CD4-positive, alpha-beta T cell treated with Interleukin-4 for 4 hours (primary cell): ENCODE data around the gene FAT1.

Experiments
- DNase-seq: peaks from one replicate; pipeline ENCODE4 v3.0.0-alpha.2; 2020

Gene FAT1

GRCh38 chr4:186599483-186599882 is 124.2 kb downstream of the FAT1 start:
- no peak for DNase-seq

- DNase-seq: no peak
Measured at GRCh38 chr4:186598686-186599085, 125.0 kb downstream of the FAT1 start.

- DNase-seq: no peak
Measured at GRCh38 chr4:186596850-186597390, 126.7 kb downstream of the FAT1 start.

- no peak for DNase-seq
Measured at GRCh38 chr4:186596346-186596745, 127.3 kb downstream of the FAT1 start.

GRCh38 chr4:186593587-186593973 is 130.1 kb downstream of the FAT1 start:
- no peak for DNase-seq

- no peak for DNase-seq
Measured at GRCh38 chr4:186592966-186593586, 130.6 kb downstream of the FAT1 start.

GRCh38 chr4:186592445-186592844 is 131.2 kb downstream of the FAT1 start:
- DNase-seq: no peak

- no peak for DNase-seq
Measured at GRCh38 chr4:186591651-186592050, 132.0 kb downstream of the FAT1 start.

- DNase-seq: no peak
Measured at GRCh38 chr4:186588503-186588902, 135.2 kb downstream of the FAT1 start.

GRCh38 chr4:186587416-186588018 is 136.1 kb downstream of the FAT1 start:
- peak; percentile 60 for DNase-seq

GRCh38 chr4:186586205-186586604 is 137.5 kb downstream of the FAT1 start:
- DNase-seq: no peak

GRCh38 chr4:186584912-186585311 is 138.7 kb downstream of the FAT1 start:
- DNase-seq: no peak

- DNase-seq: no peak
Measured at GRCh38 chr4:186581421-186581820, 142.2 kb downstream of the FAT1 start.

- DNase-seq: no peak
Measured at GRCh38 chr4:186580669-186581068, 143.0 kb downstream of the FAT1 start.

GRCh38 chr4:186570193-186570996 is 153.3 kb downstream of the FAT1 start:
- DNase-seq: no peak

GRCh38 chr4:186569533-186570192 is 154.0 kb downstream of the FAT1 start:
- no peak for DNase-seq

GRCh38 chr4:186566068-186566467 is 157.6 kb downstream of the FAT1 start:
- no peak for DNase-seq

GRCh38 chr4:186563761-186564160 is 159.9 kb downstream of the FAT1 start:
- no peak for DNase-seq

GRCh38 chr4:186561748-186562147 is 161.9 kb downstream of the FAT1 start:
- DNase-seq: no peak

- DNase-seq: no peak
Measured at GRCh38 chr4:186560647-186561046, 163.0 kb downstream of the FAT1 start.

- DNase-seq: no peak
Measured at GRCh38 chr4:186557486-186557885, 166.2 kb downstream of the FAT1 start.

GRCh38 chr4:186557061-186557460 is 166.6 kb downstream of the FAT1 start:
- DNase-seq: no peak
